Tibial nerve (tissue), 4 donors: ENCODE data around the gene GPR142. TPM values are rescaled to one million over a fixed set of nuclear protein-coding genes. Genes with fewer than 3 reads are reported as not detected.

ENCODE experiments used
- DNase-seq, 2 donors: peaks; one replicate each; pipeline ENCODE4 v3.0.0-alpha.2; 2019; ENCODE audit warnings: low spot score in 2 of 2
- H3K27ac ChIP-seq, 4 donors: fragments of 200-600 bp; sonication (generic) in 3 of 4; one replicate each; pipeline ENCODE4 v1.5.1; 2017 to 2019; ENCODE audit warnings: mild to moderate bottlenecking in 1 of 4
- H3K27me3 ChIP-seq, 2 donors: fragments of 200-600 bp; sonication (generic) in 1 of 2; one replicate each; pipeline versions ENCODE4 v1.5.1 to v1.6.0; 2017 to 2019
- H3K36me3 ChIP-seq, 3 donors: fragments of 200-600 bp; sonication (generic); one replicate each; pipeline ENCODE4 v1.5.1; 2018 to 2019
- H3K4me1 ChIP-seq, 4 donors: fragments of 200-600 bp; sonication (generic) in 3 of 4; one replicate each; pipeline ENCODE4 v1.5.1; 2017 to 2019
- H3K4me3 ChIP-seq, 4 donors: fragments of 200-600 bp; sonication (generic) in 3 of 4; one replicate each; pipeline ENCODE4 v1.5.1; 2017 to 2019; ENCODE audit warnings: mild to moderate bottlenecking in 1 of 4, moderate library complexity in 1 of 4
- H3K9me3 ChIP-seq, 4 donors: fragments of 200-600 bp; sonication (generic) in 3 of 4; one replicate each; pipeline ENCODE4 v1.5.1; 2017 to 2019
- CTCF ChIP-seq, 5 experiments: fragments of 200-600 bp in 3 of 5; fragments of 450-650 bp in 2 of 5; sonication (generic) in 3 of 5; IDR thresholded peaks; one replicate each; pipeline ENCODE4 v1.5.1; 2016 to 2019; ENCODE audit warnings: antibody characterized with exemption in 5 of 5, mild to moderate bottlenecking in 3 of 5, moderate library complexity in 2 of 5
- EP300 ChIP-seq, 2 donors: sonication (generic); formaldehyde crosslinking; IDR thresholded peaks; one replicate each; pipeline ENCODE4 v1.6.1; 2017; ENCODE audit warnings: antibody characterized with exemption in 2 of 2, mild to moderate bottlenecking in 1 of 2
- POLR2A ChIP-seq, 2 donors: fragments of 450-650 bp; IDR thresholded peaks; one replicate each; pipeline ENCODE4 v1.6.1; 2017; ENCODE audit warnings: antibody characterized with exemption in 2 of 2, mild to moderate bottlenecking in 2 of 2, moderate library complexity in 2 of 2
- WGBS, 2 donors: methylation state at CpG; one replicate each; pipeline ENCODE4 v1.1.5; 2018; 5-methylcytosine and 5-hydroxymethylcytosine counted together
- total RNA-seq, 4 donors: library from RNA; depleted of rRNA; stranded (reverse); fragments of >200 nt; gene quantifications; one replicate each; pipeline ENCODE4 v1.1.0, GENCODE V29; 2016

GPR142 gene
- total RNA-seq, 4 donors from 2014 or later: 0.59 to 2.8 TPM; not detected in 2

DNA sequence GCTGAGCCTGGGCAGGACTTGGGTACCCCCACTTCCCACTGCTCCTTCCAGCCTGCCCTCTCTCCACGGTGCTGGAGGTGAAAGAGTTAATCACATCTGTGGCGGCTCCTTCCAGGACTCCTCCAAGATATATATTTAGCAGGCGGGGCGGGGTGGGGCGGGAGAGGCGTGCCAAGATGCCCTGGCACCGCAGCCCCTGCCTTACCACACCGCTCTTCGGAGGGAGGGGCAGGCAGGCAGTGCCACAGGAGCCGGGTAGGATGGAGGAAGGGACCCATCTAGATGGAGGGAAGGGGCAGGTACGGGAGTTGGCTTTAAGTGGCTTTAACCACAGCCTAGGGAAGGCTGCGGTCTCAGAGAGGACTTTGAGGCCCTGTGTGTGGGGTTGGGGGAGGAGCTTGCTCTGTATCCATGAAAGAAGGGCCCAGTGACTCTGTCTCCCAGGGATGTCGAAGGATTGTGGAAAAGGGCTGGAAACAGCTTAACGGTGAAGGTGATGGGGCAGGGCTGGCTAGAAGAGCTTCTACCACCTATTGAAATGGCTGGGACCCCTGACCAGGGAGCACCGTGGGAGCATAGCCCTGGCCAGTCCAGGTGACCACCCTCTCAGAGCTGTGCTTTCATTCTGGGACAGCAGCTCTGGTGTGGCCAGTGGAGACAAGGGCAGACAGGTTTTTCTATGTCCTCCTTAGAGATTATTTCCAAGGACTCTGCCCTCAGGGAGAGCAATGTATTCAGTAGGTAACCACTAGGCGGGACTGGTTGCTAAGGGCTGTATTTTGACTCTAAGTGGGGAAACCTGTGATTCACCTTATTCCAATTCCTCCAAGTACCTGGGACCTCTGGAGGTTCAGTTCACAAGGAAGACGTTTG, 13.0 kb downstream of the GPR142 start:
- WGBS, 2 donors: 33 to 37% methylated on average over 12 to 17 of the region's 17 CpGs
- Histone ChIP-seq H3K9me3 (no peaks in the 10 kb centered on the region), H3K27me3 (no peaks in the 10 kb centered on the region), H3K4me1 (peaks cover 0 to 14% (median 13%) of the 10 kb centered on the region in 4 donors), H3K27ac (peak overlapping the region in 3 of 4 donors; percentile 2 to 36 (median 31)), H3K4me3 (no peak overlapping the region), H3K36me3 (no peaks in the 10 kb centered on the region)
- no peak for DNase-seq
- TF ChIP-seq POLR2A (IDR thresholded peaks at IDR 0.05) (no peak), CTCF (IDR thresholded peaks at IDR 0.05) (no peak), EP300 (IDR thresholded peaks at IDR 0.05) (no peak)

- H3K4me1 ChIP-seq: peaks cover 0 to 14% (median 13%) of the 10 kb centered on the region in 4 donors
- 83 to 84% methylated on average over 14 to 15 of the region's 15 CpGs for WGBS, 2 donors
- no peak overlapping the region for H3K4me3 ChIP-seq
- DNase-seq: no peak
- no peaks in the 10 kb centered on the region for H3K36me3 ChIP-seq
- TF ChIP-seq EP300 (IDR thresholded peaks at IDR 0.05) (no peak), CTCF (IDR thresholded peaks at IDR 0.05) (no peak), POLR2A (IDR thresholded peaks at IDR 0.05) (no peak)
- no peaks in the 10 kb centered on the region for H3K9me3 ChIP-seq
- H3K27me3 ChIP-seq: no peaks in the 10 kb centered on the region
- H3K27ac ChIP-seq: peak overlapping the region in 1 of 4 donors; percentile 2
Measured at GRCh38 chr17:74380959-74381808, 13.9 kb downstream of the GPR142 start.

GRCh38 chr17:74383141-74383540, 15.8 kb downstream of the GPR142 start:
- TF ChIP-seq CTCF (IDR thresholded peaks at IDR 0.05) (no peak), EP300 (IDR thresholded peaks at IDR 0.05) (no peak), POLR2A (IDR thresholded peaks at IDR 0.05) (no peak)
- WGBS, 2 donors: 88 to 94% methylated on average over 5 of the region's 5 CpGs
- no peak for DNase-seq

GRCh38 chr17:74385201-74385600, 17.9 kb downstream of the GPR142 start:
- Histone ChIP-seq H3K36me3 (no peaks in the 10 kb centered on the region), H3K27me3 (no peaks in the 10 kb centered on the region), H3K4me3 (no peak overlapping the region), H3K9me3 (no peaks in the 10 kb centered on the region), H3K4me1 (peaks cover 0 to 3% (median under 1%) of the 10 kb centered on the region in 4 donors), H3K27ac (no peak overlapping the region)
- TF ChIP-seq EP300 (IDR thresholded peaks at IDR 0.05) (no peak), POLR2A (IDR thresholded peaks at IDR 0.05) (no peak), CTCF (IDR thresholded peaks at IDR 0.05) (no peak)
- no peak for DNase-seq
- 86 to 93% methylated on average over 3 of the region's 3 CpGs for WGBS, 2 donors

More at GRCh38 chr17:74383141-74383540, 15.8 kb downstream of the GPR142 start:
- no peaks in the 10 kb centered on the region for H3K27me3 ChIP-seq
- no peak overlapping the region for H3K4me3 ChIP-seq
- H3K9me3 ChIP-seq: no peaks in the 10 kb centered on the region
- H3K27ac ChIP-seq: no peak overlapping the region
- no peaks in the 10 kb centered on the region for H3K36me3 ChIP-seq
- H3K4me1 ChIP-seq: peaks cover 0 to 14% (median 13%) of the 10 kb centered on the region in 4 donors
